ENCODE results near the gene METTL23. TPM values are rescaled to one million over a fixed set of nuclear protein-coding genes. Genes with fewer than 3 reads are reported as not detected.
"Not testable (repeated sequence)": the region's sequence is repeated elsewhere in the genome, so short reads cannot be mapped to it uniquely, and the experiment has no call there.

The METTL23 gene
- total RNA-seq, 1 donor from 2014 or later, result 36.3 TPM

DNA sequence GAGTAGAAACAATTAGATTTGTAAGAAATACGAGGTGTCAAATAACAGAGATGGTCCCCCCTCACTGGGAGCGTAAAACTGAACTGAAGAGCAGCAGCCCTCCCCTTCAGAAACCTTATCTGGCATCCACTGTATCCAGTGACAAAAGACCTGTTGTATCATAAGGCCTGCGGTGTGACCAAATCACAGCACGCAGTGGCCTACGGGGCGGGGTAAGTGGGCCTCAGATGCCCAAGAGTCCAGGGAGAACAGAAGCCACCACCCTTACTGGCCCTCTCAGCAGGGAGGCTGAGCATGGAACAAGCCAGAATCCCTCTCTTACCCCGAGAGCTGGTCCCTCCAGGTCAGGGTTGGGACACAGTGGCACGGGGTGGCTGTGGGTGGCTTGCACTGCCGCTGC, 5.7 kb upstream of the METTL23 start:
- H3K36me3 Mint-ChIP-seq (ENCODE audit: unreplicated experiment), result peaks cover 47% of the 10 kb centered on the region
- peak overlapping the region; percentile 16 for H3K27ac Mint-ChIP-seq (ENCODE audit: unreplicated experiment)
- no peaks in the 10 kb centered on the region for H3K27me3 Mint-ChIP-seq (ENCODE audit: unreplicated experiment)
- H3K4me3 Mint-ChIP-seq (ENCODE audit: unreplicated experiment), result no peak overlapping the region
- H3K9me3 Mint-ChIP-seq (ENCODE audit: unreplicated experiment), result no peaks in the 10 kb centered on the region
- peaks cover 23% of the 10 kb centered on the region for H3K4me1 Mint-ChIP-seq (ENCODE audit: unreplicated experiment)
- TF ChIP-seq, protein P1, sequence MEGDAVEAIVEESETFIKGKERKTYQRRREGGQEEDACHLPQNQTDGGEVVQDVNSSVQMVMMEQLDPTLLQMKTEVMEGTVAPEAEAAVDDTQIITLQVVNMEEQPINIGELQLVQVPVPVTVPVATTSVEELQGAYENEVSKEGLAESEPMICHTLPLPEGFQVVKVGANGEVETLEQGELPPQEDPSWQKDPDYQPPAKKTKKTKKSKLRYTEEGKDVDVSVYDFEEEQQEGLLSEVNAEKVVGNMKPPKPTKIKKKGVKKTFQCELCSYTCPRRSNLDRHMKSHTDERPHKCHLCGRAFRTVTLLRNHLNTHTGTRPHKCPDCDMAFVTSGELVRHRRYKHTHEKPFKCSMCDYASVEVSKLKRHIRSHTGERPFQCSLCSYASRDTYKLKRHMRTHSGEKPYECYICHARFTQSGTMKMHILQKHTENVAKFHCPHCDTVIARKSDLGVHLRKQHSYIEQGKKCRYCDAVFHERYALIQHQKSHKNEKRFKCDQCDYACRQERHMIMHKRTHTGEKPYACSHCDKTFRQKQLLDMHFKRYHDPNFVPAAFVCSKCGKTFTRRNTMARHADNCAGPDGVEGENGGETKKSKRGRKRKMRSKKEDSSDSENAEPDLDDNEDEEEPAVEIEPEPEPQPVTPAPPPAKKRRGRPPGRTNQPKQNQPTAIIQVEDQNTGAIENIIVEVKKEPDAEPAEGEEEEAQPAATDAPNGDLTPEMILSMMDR (IDR thresholded peaks at IDR 0.05), result no peak
- no peak for DNase-seq (ENCODE audit: extremely low spot score, unreplicated experiment)

DNA sequence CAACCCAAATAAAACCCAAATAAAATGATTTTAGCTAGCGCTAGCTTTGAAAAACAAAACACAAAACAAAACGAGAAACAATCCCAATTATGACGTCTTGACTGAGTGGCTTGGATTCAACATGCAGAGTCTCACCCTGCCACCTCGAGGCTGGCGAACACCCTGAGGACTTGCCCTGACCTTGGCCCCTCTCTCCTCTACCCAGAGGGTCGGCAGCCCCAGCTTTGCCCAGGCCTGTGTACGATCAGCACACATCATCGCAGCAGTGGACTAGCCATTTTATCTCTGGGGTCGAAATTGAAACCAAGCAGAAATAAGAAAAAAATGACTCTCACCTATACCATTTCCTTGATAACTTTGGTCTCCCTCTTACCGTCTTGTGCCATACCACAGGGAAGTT, 5.2 kb upstream of the METTL23 start:
- H3K36me3 Mint-ChIP-seq (ENCODE audit: unreplicated experiment), result peaks cover 44% of the 10 kb centered on the region
- TF ChIP-seq, protein P1 (IDR thresholded peaks at IDR 0.05), result no peak
- H3K9me3 Mint-ChIP-seq (ENCODE audit: unreplicated experiment), result no peaks in the 10 kb centered on the region
- H3K4me1 Mint-ChIP-seq (ENCODE audit: unreplicated experiment), result peaks cover 17% of the 10 kb centered on the region
- peak overlapping the region; percentile 13 for H3K27ac Mint-ChIP-seq (ENCODE audit: unreplicated experiment)
- H3K4me3 Mint-ChIP-seq (ENCODE audit: unreplicated experiment), result no peak overlapping the region
- H3K27me3 Mint-ChIP-seq (ENCODE audit: unreplicated experiment), result no peaks in the 10 kb centered on the region
- no peak for DNase-seq (ENCODE audit: extremely low spot score, unreplicated experiment)

DNA sequence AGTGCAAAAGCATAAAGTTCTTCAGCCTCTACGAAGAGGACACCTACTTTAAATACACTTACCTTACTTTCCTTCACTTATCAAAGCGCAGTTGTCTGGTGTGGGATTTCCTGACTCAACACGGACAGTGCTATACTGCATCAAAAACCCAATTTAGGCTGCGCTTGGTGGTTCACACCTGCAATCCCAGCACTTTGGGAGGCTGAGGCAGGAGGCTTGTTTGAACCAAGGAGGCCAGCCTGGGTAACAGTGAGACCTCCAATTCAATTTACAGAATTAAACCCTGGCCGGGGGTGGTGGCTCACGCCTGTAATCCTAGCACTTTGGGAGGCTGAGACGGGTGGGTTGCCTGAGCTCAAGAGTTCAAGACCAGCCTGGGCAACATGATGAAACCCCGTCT, 4.4 kb upstream of the METTL23 start:
- DNase-seq (ENCODE audit: extremely low spot score, unreplicated experiment), result no peak
- Mint-ChIP-seq H3K9me3 (ENCODE audit: unreplicated experiment) (no peaks in the 10 kb centered on the region), H3K4me1 (ENCODE audit: unreplicated experiment) (peaks cover 13% of the 10 kb centered on the region), H3K27me3 (ENCODE audit: unreplicated experiment) (no peaks in the 10 kb centered on the region), H3K27ac (ENCODE audit: unreplicated experiment) (peak overlapping the region; percentile 23), H3K36me3 (ENCODE audit: unreplicated experiment) (peaks cover 43% of the 10 kb centered on the region), H3K4me3 (ENCODE audit: unreplicated experiment) (no peak overlapping the region)
- TF ChIP-seq, protein P1 (IDR thresholded peaks at IDR 0.05), result no peak

DNA sequence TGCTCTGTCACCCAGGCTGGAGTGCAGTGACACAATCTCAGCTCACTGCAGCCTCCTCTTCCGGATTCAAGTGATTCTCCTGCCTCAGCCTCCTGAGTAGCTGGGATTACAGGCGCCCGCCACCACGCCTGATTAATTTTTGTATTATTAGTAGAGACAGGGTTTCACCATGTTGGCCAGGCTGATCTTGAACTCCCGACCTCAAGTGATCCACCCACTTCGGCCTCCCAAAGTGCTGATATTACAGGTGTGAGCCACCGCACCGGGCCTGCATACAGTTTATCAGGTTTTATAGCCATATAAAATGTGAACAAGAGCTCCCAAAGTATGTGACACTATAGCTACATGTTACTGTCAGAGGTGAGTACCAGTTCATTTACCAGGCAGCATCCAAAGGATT, 3.7 kb upstream of the METTL23 start:
- H3K4me3 Mint-ChIP-seq (ENCODE audit: unreplicated experiment); H3K27me3 Mint-ChIP-seq (ENCODE audit: unreplicated experiment); H3K9me3 Mint-ChIP-seq (ENCODE audit: unreplicated experiment); H3K27ac Mint-ChIP-seq (ENCODE audit: unreplicated experiment); DNase-seq (ENCODE audit: extremely low spot score, unreplicated experiment): not testable (repeated sequence)
- H3K4me1 Mint-ChIP-seq (ENCODE audit: unreplicated experiment), result peaks cover 19% of the 10 kb centered on the region
- peaks cover 40% of the 10 kb centered on the region for H3K36me3 Mint-ChIP-seq (ENCODE audit: unreplicated experiment)

DNA sequence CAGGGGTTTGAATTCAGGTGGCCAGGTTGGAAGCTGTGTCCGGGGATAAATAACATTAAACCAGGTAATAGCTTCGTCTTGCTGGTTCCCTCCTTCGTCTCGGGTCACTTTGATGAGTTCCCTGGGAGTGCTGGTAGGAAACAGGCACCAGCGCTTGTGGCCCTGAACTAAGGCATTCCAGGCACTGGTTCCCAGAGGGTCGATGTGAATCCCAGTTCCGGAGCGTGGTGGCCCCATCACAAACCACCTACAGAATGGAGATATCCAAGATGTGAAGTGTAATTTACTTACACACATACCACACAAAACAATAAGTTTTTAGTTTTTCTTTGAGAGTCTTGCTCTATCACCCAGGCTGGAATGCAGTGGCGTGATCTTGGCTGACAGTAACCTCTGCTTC, 2.8 kb upstream of the METTL23 start:
- DNase-seq (ENCODE audit: extremely low spot score, unreplicated experiment), result no peak
- no peaks in the 10 kb centered on the region for H3K27me3 Mint-ChIP-seq (ENCODE audit: unreplicated experiment)
- H3K4me3 Mint-ChIP-seq (ENCODE audit: unreplicated experiment), result no peak overlapping the region
- no peak overlapping the region for H3K27ac Mint-ChIP-seq (ENCODE audit: unreplicated experiment)
- H3K4me1 Mint-ChIP-seq (ENCODE audit: unreplicated experiment), result peaks cover 27% of the 10 kb centered on the region
- TF ChIP-seq, protein P1 (IDR thresholded peaks at IDR 0.05), result no peak
- H3K9me3 Mint-ChIP-seq (ENCODE audit: unreplicated experiment), result no peaks in the 10 kb centered on the region
- peaks cover 33% of the 10 kb centered on the region for H3K36me3 Mint-ChIP-seq (ENCODE audit: unreplicated experiment)

Data from osteocyte (in vitro differentiated cells).